ENCODE results near the gene SLC26A11.

- TF ChIP-seq, protein P1, sequence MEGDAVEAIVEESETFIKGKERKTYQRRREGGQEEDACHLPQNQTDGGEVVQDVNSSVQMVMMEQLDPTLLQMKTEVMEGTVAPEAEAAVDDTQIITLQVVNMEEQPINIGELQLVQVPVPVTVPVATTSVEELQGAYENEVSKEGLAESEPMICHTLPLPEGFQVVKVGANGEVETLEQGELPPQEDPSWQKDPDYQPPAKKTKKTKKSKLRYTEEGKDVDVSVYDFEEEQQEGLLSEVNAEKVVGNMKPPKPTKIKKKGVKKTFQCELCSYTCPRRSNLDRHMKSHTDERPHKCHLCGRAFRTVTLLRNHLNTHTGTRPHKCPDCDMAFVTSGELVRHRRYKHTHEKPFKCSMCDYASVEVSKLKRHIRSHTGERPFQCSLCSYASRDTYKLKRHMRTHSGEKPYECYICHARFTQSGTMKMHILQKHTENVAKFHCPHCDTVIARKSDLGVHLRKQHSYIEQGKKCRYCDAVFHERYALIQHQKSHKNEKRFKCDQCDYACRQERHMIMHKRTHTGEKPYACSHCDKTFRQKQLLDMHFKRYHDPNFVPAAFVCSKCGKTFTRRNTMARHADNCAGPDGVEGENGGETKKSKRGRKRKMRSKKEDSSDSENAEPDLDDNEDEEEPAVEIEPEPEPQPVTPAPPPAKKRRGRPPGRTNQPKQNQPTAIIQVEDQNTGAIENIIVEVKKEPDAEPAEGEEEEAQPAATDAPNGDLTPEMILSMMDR (conservative IDR thresholded peaks at IDR 0.05 in 1 of 2, IDR thresholded peaks at IDR 0.05 in 1 of 2; ENCODE audit: low read depth in 1 of 2, low read length in 2 of 2) = no peak
- TF ChIP-seq EZH2 (IDR thresholded peaks at IDR 0.05; ENCODE audit: low read length, missing control alignments) = no peak
Measured at GRCh38 chr17:80295146-80295545, 74.9 kb downstream of the SLC26A11 start.
